Pulmonary artery endothelial cell (primary cell): ENCODE measurements around the gene CDKN1A. TPM values are rescaled to one million over a fixed set of nuclear protein-coding genes. Genes with fewer than 3 reads are reported as not detected.

Source experiments
- DNase-seq: peaks from one replicate; pipeline ENCODE4 v3.0.0-alpha.2; 2011; ENCODE audit warnings: low read depth, low spot score
- total RNA-seq: library from RNA; depleted of rRNA; stranded (reverse); fragments of >200 nt; gene quantifications from 2 replicates; pipeline ENCODE4 v1.2.3, GENCODE V29; 2014

CDKN1A gene
- total RNA-seq, 1 donor from 2014 or later, result 135 TPM

DNA sequence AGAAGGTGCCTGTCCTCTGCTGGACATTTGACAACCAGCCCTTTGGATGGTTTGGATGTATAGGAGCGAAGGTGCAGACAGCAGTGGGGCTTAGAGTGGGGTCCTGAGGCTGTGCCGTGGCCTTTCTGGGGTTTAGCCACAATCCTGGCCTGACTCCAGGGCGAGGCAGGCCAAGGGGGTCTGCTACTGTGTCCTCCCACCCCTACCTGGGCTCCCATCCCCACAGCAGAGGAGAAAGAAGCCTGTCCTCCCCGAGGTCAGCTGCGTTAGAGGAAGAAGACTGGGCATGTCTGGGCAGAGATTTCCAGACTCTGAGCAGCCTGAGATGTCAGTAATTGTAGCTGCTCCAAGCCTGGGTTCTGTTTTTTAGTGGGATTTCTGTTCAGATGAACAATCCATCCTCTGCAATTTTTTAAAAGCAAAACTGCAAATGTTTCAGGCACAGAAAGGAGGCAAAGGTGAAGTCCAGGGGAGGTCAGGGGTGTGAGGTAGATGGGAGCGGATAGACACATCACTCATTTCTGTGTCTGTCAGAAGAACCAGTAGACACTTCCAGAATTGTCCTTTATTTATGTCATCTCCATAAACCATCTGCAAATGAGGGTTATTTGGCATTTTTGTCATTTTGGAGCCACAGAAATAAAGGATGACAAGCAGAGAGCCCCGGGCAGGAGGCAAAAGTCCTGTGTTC is 1.3 kb upstream of the CDKN1A start:
- no peak for DNase-seq

DNA sequence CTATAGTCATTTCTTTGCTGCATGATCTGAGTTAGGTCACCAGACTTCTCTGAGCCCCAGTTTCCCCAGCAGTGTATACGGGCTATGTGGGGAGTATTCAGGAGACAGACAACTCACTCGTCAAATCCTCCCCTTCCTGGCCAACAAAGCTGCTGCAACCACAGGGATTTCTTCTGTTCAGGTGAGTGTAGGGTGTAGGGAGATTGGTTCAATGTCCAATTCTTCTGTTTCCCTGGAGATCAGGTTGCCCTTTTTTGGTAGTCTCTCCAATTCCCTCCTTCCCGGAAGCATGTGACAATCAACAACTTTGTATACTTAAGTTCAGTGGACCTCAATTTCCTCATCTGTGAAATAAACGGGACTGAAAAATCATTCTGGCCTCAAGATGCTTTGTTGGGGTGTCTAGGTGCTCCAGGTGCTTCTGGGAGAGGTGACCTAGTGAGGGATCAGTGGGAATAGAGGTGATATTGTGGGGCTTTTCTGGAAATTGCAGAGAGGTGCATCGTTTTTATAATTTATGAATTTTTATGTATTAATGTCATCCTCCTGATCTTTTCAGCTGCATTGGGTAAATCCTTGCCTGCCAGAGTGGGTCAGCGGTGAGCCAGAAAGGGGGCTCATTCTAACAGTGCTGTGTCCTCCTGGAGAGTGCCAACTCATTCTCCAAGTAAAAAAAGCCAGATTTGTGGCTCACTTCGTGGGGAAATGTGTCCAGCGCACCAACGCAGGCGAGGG is 594 bp upstream of the CDKN1A start:
- DNase-seq, result no peak

DNA sequence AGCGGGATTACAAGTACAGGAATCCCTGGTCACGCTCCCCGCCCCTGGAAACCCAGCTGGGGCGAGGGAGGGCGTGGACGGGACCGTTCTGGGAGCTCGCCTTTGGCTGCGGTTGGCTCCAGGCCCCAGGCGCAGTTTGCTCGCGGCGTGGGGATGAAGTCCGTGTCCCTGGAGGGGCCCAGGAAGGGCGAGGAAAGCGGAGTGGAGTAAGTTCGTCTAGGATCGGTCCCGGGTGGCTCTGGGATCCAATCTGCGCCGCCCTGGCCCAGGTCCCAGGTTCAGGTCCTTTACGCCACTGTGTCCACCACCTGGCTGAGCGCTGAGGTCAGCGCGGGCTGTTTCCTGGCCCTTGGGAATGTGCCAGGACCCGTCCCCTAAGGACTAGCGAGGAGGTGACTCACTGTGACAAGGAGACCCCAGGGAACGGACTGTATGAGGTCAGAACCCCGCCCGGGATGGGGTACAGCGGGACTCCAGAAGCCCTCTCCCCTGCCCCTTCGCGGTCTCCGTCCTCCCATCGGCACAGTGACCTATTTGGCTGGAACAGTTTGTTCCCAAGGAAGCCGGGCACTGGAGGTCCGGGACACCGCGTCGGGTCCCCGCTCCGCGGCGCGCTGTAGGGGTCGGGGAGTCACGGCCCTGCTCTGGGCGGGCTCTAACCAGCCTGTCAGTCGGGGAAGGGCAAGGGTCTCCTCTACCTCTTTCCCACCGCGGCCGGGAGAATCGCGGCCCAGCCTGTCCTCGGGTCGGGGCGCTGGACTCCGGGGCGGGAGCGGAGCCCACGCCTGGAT is 724 bp downstream of the CDKN1A start:
- peak; percentile 24 for DNase-seq

DNA sequence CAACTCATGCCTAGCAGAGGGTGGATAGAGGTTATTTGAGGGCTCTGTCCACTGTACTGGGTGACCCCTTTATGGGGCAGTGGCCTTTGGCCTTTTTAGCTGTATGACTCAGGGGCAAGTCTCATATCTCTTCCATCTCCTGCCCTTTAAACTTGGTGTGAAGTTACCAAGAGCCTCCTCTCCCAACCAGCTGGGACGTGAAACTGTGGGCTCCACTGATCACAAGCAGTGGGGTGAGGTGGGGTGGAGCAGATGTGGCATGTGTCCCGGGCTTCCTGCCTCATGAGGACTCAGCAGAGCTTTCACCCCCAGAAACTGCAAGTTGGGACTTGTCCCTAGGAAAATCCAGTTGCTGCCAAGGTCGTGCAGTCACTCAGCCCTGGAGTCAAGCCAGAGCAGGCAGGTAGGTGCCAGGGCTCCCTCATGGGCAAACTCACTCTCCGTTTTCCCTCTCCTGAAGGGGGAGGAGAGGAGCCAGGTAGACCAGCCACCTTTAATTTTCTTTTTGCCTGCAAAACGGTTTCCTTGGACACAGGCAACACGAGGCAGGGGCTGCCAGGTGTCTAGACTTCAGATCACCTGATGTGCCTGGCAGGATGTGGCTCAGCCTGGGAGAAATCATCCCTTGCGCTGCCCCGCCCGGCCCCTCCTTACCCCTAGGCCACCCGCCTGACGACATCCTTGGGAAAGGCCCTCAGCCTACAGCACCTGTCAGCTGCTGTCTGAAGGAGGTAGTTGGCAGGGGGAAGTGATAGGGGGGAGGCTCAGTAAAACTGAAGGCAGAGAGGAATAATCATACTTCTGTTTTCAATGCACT is 4.0 kb downstream of the CDKN1A start:
- DNase-seq, result no peak

DNA sequence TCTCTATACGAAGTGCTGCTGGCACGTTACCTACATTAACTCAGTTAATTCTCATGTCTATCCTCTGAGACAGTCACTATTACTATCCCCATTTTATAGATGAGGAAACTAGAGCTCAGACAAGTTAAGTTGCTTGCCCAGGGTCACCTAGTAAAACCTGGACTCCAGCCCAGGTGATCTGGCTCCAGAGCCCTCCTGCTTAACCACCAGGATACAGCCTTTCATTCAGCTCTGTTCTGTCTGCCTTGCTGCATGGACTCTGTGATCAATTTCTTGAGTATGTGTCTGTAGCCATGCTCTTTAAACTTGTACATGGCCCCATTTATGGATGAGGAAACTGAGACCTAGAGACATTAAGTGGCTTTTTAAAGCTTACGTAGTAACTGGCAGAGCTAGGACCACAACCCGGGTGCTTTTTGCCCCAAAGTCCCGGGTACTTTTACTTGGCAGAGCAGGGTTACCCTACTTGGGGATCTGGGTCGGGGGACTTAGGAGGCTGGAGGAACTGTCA is 4.7 kb downstream of the CDKN1A start:
- DNase-seq, result no peak

DNA sequence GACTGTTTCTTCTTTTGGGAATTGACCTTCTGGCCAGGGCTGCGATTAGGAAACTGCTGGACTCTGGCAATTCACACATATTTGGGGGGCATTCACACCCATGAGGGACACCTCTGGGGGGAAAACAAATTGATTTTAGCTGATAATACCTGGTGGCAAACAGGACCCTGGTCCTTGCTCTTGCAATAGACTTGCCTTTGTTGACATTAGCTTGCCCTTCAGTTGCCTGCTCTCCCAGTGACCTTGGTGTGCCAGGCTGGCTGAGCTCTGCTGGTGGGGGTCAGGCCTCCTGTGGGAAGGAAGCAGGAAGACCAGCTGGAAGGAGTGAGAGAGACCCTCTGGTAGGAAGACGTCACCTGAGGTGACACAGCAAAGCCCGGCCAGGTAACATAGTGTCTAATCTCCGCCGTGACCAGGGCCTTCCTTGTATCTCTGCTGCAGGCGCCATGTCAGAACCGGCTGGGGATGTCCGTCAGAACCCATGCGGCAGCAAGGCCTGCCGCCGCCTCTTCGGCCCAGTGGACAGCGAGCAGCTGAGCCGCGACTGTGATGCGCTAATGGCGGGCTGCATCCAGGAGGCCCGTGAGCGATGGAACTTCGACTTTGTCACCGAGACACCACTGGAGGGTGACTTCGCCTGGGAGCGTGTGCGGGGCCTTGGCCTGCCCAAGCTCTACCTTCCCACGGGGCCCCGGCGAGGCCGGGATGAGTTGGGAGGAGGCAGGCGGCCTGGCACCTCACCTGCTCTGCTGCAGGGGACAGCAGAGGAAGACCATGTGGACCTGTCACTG is 5.3 kb downstream of the CDKN1A start:
- DNase-seq, result no peak

DNA sequence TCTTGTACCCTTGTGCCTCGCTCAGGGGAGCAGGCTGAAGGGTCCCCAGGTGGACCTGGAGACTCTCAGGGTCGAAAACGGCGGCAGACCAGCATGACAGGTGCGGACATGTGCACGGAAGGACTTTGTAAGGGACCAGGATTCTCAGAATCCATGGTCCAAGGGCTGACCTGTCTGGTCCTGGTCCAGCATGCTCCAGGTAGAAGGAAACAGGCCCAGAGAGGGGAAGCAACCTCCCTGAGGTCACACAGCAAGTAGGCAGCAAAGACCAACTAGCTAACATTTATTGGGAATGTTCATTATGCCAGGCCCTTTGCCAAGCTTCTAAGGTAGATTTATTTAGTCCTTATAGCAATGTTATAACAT is 5.9 kb downstream of the CDKN1A start:
- DNase-seq, result no peak

DNA sequence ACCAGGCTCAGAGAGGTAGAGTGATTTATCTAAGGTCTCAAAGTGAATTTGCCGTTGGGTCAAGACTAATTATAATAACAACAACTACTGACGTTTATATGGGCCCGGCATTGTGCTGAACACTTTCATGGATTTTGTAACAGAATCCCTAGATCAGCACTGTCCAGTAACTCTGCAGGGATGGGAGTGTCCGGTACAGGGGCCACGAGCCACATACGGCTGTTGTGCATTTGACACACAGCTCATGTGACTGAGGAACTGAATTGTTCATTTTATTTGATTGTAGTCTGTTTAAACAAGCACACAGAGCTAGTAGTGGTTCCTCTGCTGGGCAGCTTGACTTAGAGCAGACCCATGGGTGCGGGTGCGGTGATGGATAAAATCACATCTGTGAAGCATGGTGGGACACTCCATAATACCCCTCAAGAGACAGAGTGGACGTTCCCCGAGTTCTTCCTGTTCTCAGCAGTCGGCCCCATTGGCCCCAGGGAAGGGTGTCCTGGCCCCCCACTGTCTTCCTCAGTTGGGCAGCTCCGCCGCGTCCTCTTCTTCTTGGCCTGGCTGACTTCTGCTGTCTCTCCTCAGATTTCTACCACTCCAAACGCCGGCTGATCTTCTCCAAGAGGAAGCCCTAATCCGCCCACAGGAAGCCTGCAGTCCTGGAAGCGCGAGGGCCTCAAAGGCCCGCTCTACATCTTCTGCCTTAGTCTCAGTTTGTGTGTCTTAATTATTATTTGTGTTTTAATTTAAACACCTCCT is 6.8 kb downstream of the CDKN1A start:
- no peak for DNase-seq

DNA sequence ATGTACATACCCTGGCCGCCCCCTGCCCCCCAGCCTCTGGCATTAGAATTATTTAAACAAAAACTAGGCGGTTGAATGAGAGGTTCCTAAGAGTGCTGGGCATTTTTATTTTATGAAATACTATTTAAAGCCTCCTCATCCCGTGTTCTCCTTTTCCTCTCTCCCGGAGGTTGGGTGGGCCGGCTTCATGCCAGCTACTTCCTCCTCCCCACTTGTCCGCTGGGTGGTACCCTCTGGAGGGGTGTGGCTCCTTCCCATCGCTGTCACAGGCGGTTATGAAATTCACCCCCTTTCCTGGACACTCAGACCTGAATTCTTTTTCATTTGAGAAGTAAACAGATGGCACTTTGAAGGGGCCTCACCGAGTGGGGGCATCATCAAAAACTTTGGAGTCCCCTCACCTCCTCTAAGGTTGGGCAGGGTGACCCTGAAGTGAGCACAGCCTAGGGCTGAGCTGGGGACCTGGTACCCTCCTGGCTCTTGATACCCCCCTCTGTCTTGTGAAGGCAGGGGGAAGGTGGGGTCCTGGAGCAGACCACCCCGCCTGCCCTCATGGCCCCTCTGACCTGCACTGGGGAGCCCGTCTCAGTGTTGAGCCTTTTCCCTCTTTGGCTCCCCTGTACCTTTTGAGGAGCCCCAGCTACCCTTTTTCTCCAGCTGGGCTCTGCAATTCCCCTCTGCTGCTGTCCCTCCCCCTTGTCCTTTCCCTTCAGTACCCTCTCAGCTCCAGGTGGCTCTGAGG is 7.6 kb downstream of the CDKN1A start:
- no peak for DNase-seq

DNA sequence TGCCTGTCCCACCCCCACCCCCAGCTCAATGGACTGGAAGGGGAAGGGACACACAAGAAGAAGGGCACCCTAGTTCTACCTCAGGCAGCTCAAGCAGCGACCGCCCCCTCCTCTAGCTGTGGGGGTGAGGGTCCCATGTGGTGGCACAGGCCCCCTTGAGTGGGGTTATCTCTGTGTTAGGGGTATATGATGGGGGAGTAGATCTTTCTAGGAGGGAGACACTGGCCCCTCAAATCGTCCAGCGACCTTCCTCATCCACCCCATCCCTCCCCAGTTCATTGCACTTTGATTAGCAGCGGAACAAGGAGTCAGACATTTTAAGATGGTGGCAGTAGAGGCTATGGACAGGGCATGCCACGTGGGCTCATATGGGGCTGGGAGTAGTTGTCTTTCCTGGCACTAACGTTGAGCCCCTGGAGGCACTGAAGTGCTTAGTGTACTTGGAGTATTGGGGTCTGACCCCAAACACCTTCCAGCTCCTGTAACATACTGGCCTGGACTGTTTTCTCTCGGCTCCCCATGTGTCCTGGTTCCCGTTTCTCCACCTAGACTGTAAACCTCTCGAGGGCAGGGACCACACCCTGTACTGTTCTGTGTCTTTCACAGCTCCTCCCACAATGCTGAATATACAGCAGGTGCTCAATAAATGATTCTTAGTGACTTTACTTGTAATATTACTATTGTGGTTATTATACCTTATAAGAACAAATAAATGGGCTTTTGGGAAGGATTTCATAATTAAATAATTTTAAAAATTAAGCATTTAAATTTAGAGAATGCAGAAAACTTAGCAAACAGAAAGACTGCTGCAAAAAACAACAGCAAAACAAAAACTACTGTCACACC is 8.4 kb downstream of the CDKN1A start:
- no peak for DNase-seq

DNA sequence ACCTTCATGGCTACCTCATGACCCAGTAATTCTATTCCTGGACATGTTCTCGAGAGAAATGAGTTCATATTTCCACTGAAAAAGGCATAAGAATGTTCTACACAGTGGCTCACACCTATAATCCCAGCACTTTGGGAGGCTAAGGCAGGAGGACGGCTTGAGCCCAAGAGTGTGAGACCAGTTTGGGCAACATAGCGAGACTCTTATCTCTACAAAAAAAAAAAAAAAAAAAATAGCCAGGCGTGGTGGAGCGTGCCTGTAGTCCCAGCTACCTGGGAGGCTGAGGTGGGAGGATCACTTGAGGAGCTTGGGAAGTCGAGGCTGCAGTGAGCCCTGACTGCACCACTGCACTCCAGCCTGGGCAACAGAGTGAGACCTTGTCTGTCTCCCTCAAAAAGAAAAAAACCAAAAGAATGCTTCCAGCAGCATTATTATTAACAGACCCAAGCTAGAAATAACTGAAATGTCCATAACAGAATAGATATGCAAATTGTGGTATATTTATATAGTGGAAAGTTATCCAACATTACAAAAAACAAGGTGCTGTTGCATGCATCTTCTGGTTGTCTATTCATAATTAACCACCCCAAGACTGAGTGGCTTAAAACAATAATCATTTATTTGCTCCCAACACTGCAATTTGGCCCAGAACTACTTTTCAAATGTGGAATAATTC is 9.7 kb downstream of the CDKN1A start:
- no peak for DNase-seq

DNA sequence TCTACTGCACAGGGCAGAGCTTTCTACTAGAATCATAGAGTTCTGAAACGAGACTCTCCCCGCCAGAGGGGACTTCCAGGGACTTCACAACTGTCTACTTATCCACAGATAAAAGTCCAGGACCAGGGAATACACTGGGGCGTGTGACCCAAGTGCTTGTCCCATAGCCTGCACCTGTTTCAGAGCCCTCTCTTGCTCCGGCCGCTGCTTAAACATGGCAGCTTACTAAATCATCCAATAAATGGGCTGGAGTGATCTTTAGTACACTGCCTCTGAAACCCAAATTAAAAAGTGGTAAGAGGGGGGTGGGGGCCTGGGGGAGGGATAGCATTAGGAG is 10.2 kb downstream of the CDKN1A start:
- no peak for DNase-seq

DNA sequence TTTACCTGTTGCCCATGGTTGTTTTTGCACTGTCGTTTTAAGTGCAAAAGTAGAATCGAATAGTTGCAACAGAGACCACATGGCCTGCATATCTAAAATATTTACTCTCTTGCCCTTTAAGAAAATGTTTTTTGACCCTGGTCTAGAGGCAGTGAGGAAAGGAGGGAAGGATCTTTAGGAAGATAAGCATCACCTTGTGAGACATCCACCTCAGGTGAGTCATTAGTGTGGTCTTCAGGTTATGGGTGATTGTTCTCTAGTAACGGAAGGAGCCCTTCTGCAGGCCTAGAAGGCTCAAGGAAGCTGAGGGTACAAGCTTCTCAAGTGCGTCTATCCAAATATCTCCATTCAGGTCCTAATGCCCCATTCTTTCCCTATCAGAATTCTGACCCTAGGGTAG is 12.5 kb downstream of the CDKN1A start:
- no peak for DNase-seq

DNA sequence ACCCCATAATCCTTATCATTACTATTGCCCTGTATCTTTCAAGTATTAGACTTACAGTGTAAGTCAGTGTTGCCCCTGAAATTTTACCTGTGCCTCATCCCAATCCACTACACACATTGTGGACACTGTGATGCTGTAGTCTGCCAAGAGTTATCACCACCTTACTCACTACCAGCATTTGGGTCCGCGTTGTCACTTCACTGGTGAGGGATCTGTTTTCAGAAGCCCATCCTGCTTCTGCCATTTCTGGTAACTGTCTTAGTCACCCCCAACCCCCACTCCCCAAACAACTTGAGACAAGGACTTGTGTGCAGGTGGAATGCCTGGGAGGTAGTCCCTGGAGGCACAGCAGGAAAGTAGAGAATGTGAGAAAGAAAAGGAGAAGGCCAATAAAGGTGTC is 13.1 kb downstream of the CDKN1A start:
- DNase-seq, result no peak

DNA sequence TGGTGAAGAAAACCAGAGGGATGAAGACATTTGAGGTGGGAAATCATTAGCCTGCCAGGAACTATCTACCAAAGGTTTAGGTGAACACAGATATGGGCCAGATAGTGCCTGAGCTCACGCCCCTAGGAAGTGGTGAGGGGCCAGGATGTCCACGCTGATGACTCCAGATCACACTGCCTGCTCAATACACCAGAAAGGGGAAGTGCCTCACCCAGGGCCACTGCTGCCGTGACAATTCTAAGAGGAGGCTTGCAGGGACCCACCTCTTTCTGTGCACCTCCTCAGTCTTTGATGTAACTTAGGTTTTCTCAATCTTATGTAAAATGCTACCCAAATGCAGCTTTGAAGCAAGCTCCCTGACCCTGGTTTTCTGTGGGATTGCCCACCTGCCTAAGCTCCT is 13.7 kb downstream of the CDKN1A start:
- DNase-seq, result no peak

DNA sequence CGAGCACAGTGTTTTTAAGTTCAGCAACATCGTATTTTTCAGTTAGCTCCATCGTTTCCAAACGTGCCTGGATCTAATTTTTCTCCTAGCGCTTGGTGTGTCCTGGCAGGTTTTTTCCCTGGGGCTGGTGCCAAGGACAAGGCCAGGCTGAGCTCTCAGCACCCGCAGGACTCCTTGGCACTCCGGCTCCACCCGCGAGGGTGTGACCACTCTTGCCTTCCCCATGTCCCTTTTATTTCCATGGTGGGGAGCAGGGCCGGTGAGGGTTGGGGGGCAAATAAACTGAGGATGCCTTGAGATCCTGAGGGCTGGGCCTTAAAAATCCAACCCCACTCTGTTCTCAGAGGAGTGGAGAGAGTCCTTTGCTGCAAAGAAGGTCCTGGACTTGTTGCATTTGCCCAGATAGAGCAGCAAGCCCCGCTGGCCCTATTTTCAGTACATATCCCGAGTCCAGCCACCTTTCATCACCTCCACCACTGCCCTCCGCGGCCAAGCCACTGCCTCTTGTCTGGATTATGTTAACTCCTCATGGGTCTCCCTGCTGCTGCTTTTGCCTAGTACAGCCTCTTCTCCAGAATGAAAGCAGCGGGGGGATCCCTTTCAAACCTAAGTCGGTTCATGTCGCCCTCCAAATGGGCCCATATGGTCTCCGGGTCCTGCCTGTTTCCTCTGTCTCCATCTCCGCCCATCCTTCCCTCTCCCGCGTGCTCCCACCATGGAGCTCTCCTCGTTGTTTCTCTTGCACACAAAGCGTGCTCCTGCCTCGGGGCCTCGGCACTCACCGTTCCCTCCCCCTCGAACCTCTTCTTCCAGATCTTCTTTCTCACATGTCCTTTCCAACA is 14.6 kb downstream of the CDKN1A start:
- DNase-seq, result no peak

DNA sequence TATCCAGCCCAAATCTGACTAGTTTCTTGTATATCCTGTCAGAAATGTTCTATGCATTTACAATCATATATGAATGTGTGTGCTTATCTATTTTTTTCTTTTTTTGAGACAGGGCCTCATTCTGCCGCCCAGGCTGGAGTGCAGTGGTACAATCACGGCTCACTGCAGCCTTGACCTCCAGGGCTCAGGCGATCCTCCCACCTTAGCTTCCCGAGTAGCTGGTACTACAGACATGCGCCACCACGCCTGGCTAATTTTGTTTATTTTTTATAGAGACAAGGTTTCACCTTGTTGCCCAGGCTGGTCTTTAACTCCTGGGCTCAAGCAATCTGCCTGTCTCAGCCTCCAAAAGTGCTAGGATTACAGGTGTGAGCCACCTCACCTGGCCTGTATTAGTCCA is 16.1 kb downstream of the CDKN1A start:
- DNase-seq, result no peak
